ENCODE results near the gene LPCAT1.

DNA sequence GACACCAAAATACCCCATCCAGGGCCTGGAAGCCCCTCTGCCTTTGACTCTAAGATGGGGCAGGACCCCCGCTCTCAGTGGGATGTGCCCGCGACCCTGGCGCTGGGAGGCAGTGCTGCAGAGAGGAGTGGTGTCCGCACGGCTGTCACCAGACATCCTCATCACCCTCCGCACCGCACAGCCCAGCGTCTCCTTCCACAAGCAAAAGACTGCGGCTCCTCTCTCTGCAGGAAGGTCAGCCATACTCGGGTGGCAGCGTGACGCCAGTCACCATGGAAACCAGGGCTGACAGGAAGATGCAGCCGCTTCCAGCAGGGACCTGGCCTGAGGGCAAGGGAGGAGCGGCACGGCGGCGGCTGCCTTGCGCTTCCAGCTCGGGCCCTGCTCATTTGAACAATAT is 61.4 kb downstream of the LPCAT1 start:
- TF ChIP-seq POLR2A (IDR thresholded peaks at IDR 0.05; ENCODE audit: low read length) (no peak), GATA1 (IDR thresholded peaks at IDR 0.05; ENCODE audit: low read depth, low read length) (no peak)
